Loucy (cell line): Measurements from ENCODE around the gene BANP.

ENCODE experiments used
- H2AFZ ChIP-seq: fragments of 200-600 bp; sonication (generic); 2 replicates; pipeline ENCODE4 v1.6.0; 2016; ENCODE audit warnings: antibody characterized with exemption, mild to moderate bottlenecking, low read length, moderate library complexity
- H3F3A ChIP-seq: fragments of 200-600 bp; 2 replicates; pipeline ENCODE4 v1.6.0; 2016; ENCODE audit warnings: antibody characterized with exemption, low read depth, mild to moderate bottlenecking
- H3K27me3 ChIP-seq: fragments of 200-600 bp; sonication (generic); 2 replicates; pipeline ENCODE4 v1.6.1; 2014; ENCODE audit warnings: low read length, mild to moderate bottlenecking; ENCODE audit not compliant: insufficient read depth, poor library complexity, severe bottlenecking
- H3K36me3 ChIP-seq: fragments of 200-600 bp; sonication (generic); 2 replicates; pipeline ENCODE4 v1.6.1; 2016; ENCODE audit warnings: low read length; ENCODE audit not compliant: insufficient read depth
- H3K4me1 ChIP-seq: fragments of 200-600 bp; sonication (generic); 2 replicates; pipeline ENCODE4 v1.5.1; 2014; ENCODE audit warnings: low read length, mild to moderate bottlenecking; ENCODE audit not compliant: insufficient read depth, poor library complexity, severe bottlenecking
- H3K4me2 ChIP-seq: fragments of 200-600 bp; sonication (generic); 2 replicates; pipeline ENCODE4 v1.6.0; 2014; ENCODE audit warnings: antibody characterized with exemption, low read length, low read depth, mild to moderate bottlenecking; ENCODE audit not compliant: poor library complexity, severe bottlenecking
- H3K4me3 ChIP-seq: fragments of 200-600 bp; sonication (generic); 2 replicates; pipeline ENCODE4 v1.5.1; 2014; ENCODE audit warnings: low read length, mild to moderate bottlenecking, mixed read lengths; ENCODE audit not compliant: poor library complexity, severe bottlenecking
- H3K79me2 ChIP-seq: fragments of 200-600 bp; sonication (generic); 2 replicates; pipeline ENCODE4 v1.6.1; 2014; ENCODE audit warnings: low read length; ENCODE audit not compliant: insufficient read depth
- H3K9ac ChIP-seq: fragments of 200-600 bp; sonication (generic); 2 replicates; pipeline ENCODE4 v1.6.0; 2014; ENCODE audit warnings: mild to moderate bottlenecking, low read depth, low read length, moderate library complexity; ENCODE audit not compliant: poor library complexity, severe bottlenecking
- H3K9me2 ChIP-seq: fragments of 200-600 bp; sonication (generic); replicated peaks from 2 replicates; pipeline ENCODE4 v1.6.1; 2016; ENCODE audit warnings: low read depth, low read length, mixed read lengths
- H3K9me3 ChIP-seq: fragments of 200-600 bp; sonication (generic); 2 replicates; pipeline ENCODE4 v1.6.1; 2014; ENCODE audit warnings: mild to moderate bottlenecking, antibody characterized with exemption, low read length, low read depth; ENCODE audit not compliant: insufficient read depth
- H4K20me1 ChIP-seq: fragments of 200-600 bp; sonication (generic); 2 replicates; pipeline ENCODE4 v1.6.0; 2014; ENCODE audit warnings: antibody characterized with exemption, low read length, mild to moderate bottlenecking; ENCODE audit not compliant: insufficient read depth, poor library complexity, severe bottlenecking
- CTCF ChIP-seq: fragments of 200-600 bp; sonication (generic); conservative IDR thresholded peaks from 2 replicates; pipeline ENCODE4 v1.5.1; 2014; ENCODE audit warnings: mild to moderate bottlenecking, antibody characterized with exemption, low read length
- EZH2phosphoT487 ChIP-seq: fragments of 200-600 bp; IDR thresholded peaks from 2 replicates; pipeline ENCODE4 v1.6.1; 2018; ENCODE audit warnings: antibody characterized with exemption, mild to moderate bottlenecking, moderate library complexity, borderline replicate concordance

Gene BANP

GRCh38 chr16:88012360-88012759 is 61.1 kb downstream of the BANP start:
- H2AFZ ChIP-seq: no peak overlapping the region
- no peaks in the 10 kb centered on the region for H3K79me2 ChIP-seq
- H3K36me3 ChIP-seq: peaks cover 14% of the 10 kb centered on the region; the same call in 1 of the 2 replicates
- TF ChIP-seq CTCF (no peak), EZH2phosphoT487 (no peak)
- H3K4me2 ChIP-seq: no peak overlapping the region
- no peaks in the 10 kb centered on the region for H3K9me2 ChIP-seq
- no peaks in the 10 kb centered on the region for H3K27me3 ChIP-seq
- H3K4me1 ChIP-seq: no peaks in the 10 kb centered on the region
- no peaks in the 10 kb centered on the region for H3F3A ChIP-seq
- H3K9me3 ChIP-seq: no peaks in the 10 kb centered on the region
- no peaks in the 10 kb centered on the region for H4K20me1 ChIP-seq
- H3K4me3 ChIP-seq: no peak overlapping the region
- no peak overlapping the region for H3K9ac ChIP-seq

GRCh38 chr16:88013091-88013609 is 61.9 kb downstream of the BANP start:
- H3K9me2 ChIP-seq: no peaks in the 10 kb centered on the region
- H3K27me3 ChIP-seq: no peaks in the 10 kb centered on the region
- no peaks in the 10 kb centered on the region for H3K79me2 ChIP-seq
- no peaks in the 10 kb centered on the region for H3F3A ChIP-seq
- no peaks in the 10 kb centered on the region for H3K4me1 ChIP-seq
- H3K4me3 ChIP-seq: no peak overlapping the region
- H3K9me3 ChIP-seq: no peaks in the 10 kb centered on the region
- no peak overlapping the region for H3K4me2 ChIP-seq
- no peak overlapping the region for H2AFZ ChIP-seq
- TF ChIP-seq CTCF (no peak), EZH2phosphoT487 (no peak)
- no peaks in the 10 kb centered on the region for H4K20me1 ChIP-seq
- H3K9ac ChIP-seq: no peak overlapping the region
- H3K36me3 ChIP-seq: peaks cover 10% of the 10 kb centered on the region; the same call in 1 of the 2 replicates

- H3K79me2 ChIP-seq: no peaks in the 10 kb centered on the region
- H3K4me1 ChIP-seq: no peaks in the 10 kb centered on the region
- no peak overlapping the region for H3K4me2 ChIP-seq
- no peak overlapping the region for H3K4me3 ChIP-seq
- H3K9me2 ChIP-seq: no peaks in the 10 kb centered on the region
- no peak overlapping the region for H3K9ac ChIP-seq
- peaks cover 7% of the 10 kb centered on the region; the same call in 1 of the 2 replicates for H3K36me3 ChIP-seq
- no peaks in the 10 kb centered on the region for H3K9me3 ChIP-seq
- H3K27me3 ChIP-seq: no peaks in the 10 kb centered on the region
- TF ChIP-seq CTCF (no peak), EZH2phosphoT487 (no peak)
- no peak overlapping the region for H2AFZ ChIP-seq
- H3F3A ChIP-seq: no peaks in the 10 kb centered on the region
- H4K20me1 ChIP-seq: no peaks in the 10 kb centered on the region
Measured at GRCh38 chr16:88013766-88014251, 62.6 kb downstream of the BANP start.
